ENCODE results near the gene C1orf174. TPM values are rescaled to one million over a fixed set of nuclear protein-coding genes. Genes with fewer than 3 reads are reported as not detected.

The C1orf174 gene
- total RNA-seq, 1 experiment from 2014 or later: 41.2 TPM

DNA sequence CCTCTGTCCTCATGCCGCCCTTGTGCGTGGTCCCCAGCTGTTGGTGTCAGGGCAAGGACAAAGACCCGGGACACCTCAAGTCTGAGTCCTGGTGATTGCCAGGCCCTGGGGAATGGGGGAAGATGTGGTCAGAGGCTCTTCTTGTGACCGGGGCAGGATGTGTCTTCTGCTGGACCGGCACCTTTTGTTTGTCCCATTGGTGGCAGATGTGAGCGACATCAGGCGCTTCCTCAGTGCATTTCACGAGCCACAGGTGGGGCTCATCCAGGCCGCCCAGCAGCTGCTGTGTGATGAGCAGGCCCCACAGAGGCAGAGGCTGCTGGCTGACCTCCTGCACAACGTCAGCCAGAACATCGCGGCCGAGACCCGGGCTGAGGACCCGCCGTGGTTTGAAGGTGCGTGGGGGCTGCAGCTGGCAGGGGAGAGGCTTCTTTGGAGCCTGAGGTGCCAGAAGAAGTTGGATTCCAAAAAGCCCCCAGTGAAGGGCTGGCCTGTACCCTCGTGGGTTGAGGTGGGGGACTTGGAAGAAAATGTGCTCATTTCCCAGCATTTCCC lies 34.4 kb downstream of the C1orf174 start:
- ChIA-PET CTCF (interaction anchor here (0.6 kb wide), 1 partner anchor 242 kb away, joined by 5 read pairs; no protein-coding TSS in a partner anchor), POLR2A (no interaction called here)
- no peaks in the 10 kb centered on the region for H3K4me1 ChIP-seq (ENCODE audit: control insufficient read depth, insufficient read depth, low read length)
- H3K9me3 ChIP-seq (ENCODE audit: control insufficient read depth, insufficient read depth, low read depth, low read length): no peaks in the 10 kb centered on the region
- BruUV-seq (replicated peaks): no TSS peak
- no peaks in the 10 kb centered on the region for H3K27me3 ChIP-seq (ENCODE audit: control insufficient read depth, insufficient read depth, low read length)
- no peak for TF ChIP-seq POLR2AphosphoS5 (IDR thresholded peaks at IDR 0.05; ENCODE audit: low read depth, low read length)
- TF ChIP-seq, protein P1, sequence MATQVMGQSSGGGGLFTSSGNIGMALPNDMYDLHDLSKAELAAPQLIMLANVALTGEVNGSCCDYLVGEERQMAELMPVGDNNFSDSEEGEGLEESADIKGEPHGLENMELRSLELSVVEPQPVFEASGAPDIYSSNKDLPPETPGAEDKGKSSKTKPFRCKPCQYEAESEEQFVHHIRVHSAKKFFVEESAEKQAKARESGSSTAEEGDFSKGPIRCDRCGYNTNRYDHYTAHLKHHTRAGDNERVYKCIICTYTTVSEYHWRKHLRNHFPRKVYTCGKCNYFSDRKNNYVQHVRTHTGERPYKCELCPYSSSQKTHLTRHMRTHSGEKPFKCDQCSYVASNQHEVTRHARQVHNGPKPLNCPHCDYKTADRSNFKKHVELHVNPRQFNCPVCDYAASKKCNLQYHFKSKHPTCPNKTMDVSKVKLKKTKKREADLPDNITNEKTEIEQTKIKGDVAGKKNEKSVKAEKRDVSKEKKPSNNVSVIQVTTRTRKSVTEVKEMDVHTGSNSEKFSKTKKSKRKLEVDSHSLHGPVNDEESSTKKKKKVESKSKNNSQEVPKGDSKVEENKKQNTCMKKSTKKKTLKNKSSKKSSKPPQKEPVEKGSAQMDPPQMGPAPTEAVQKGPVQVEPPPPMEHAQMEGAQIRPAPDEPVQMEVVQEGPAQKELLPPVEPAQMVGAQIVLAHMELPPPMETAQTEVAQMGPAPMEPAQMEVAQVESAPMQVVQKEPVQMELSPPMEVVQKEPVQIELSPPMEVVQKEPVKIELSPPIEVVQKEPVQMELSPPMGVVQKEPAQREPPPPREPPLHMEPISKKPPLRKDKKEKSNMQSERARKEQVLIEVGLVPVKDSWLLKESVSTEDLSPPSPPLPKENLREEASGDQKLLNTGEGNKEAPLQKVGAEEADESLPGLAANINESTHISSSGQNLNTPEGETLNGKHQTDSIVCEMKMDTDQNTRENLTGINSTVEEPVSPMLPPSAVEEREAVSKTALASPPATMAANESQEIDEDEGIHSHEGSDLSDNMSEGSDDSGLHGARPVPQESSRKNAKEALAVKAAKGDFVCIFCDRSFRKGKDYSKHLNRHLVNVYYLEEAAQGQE (IDR thresholded peaks at IDR 0.05; ENCODE audit: insufficient read depth in 1 of 2, low read depth in 2 of 2, low read length in 1 of 2): no peak
- TF ChIP-seq SIN3A (IDR thresholded peaks at IDR 0.05; ENCODE audit: borderline replicate concordance, insufficient read depth, low read depth, low read length): no peak
- no peak for TF ChIP-seq TCF7L2 (IDR thresholded peaks at IDR 0.05; ENCODE audit: low read depth, low read length)
- TF ChIP-seq, protein P2, sequence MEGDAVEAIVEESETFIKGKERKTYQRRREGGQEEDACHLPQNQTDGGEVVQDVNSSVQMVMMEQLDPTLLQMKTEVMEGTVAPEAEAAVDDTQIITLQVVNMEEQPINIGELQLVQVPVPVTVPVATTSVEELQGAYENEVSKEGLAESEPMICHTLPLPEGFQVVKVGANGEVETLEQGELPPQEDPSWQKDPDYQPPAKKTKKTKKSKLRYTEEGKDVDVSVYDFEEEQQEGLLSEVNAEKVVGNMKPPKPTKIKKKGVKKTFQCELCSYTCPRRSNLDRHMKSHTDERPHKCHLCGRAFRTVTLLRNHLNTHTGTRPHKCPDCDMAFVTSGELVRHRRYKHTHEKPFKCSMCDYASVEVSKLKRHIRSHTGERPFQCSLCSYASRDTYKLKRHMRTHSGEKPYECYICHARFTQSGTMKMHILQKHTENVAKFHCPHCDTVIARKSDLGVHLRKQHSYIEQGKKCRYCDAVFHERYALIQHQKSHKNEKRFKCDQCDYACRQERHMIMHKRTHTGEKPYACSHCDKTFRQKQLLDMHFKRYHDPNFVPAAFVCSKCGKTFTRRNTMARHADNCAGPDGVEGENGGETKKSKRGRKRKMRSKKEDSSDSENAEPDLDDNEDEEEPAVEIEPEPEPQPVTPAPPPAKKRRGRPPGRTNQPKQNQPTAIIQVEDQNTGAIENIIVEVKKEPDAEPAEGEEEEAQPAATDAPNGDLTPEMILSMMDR (IDR thresholded peaks at IDR 0.05): no peak
- no peaks in the 10 kb centered on the region for H3K36me3 ChIP-seq (ENCODE audit: control insufficient read depth, insufficient read depth, low read length)
- in situ Hi-C loops (cut with HindIII; ENCODE audit: low pct_unique_long_range_greater_than_20kb, low sequenced_read_pairs): no loop called here
- ATAC-seq (no peak), DNase-seq (ENCODE audit: low read depth, low spot score) (no peak)
- no peak overlapping the region for H3K27ac ChIP-seq (ENCODE audit: low read length)
- intact Hi-C loops (cut with micrococcal nuclease; ENCODE audit: unreplicated experiment): no loop called here
- H3K4me3 ChIP-seq (ENCODE audit: low read depth in 2 of 2, low read length in 2 of 2): no peak overlapping the region

DNA sequence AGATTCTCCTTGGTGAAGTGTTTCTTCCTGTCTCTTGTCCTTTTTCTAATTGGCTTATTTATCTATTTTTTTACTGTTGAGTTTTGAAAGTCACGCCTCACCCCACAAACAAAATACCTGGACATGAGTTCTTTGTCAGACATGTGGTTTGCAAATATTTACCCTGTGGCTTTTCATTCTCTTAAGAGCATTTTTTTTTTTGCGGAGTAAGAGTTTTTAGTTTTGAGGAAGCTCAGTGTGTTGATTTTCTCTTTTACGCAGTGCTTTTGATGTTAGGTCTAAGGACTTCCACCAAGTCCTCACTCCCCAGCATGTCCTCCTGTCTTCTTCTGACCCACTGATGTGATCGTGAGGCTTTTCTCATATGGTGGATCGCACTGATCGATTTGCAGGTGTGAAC lies 35.2 kb downstream of the C1orf174 start:
- Histone ChIP-seq H3K4me3 (ENCODE audit: low read depth in 2 of 2, low read length in 2 of 2) (no peak overlapping the region), H3K9me3 (ENCODE audit: control insufficient read depth, insufficient read depth, low read depth, low read length) (no peaks in the 10 kb centered on the region), H3K4me1 (ENCODE audit: control insufficient read depth, insufficient read depth, low read length) (no peaks in the 10 kb centered on the region), H3K27ac (ENCODE audit: low read length) (no peak overlapping the region), H3K27me3 (ENCODE audit: control insufficient read depth, insufficient read depth, low read length) (no peaks in the 10 kb centered on the region), H3K36me3 (ENCODE audit: control insufficient read depth, insufficient read depth, low read length) (no peaks in the 10 kb centered on the region)
- POLR2A ChIA-PET: no interaction called here
- no peak for ATAC-seq
- in situ Hi-C loops (cut with HindIII; ENCODE audit: low pct_unique_long_range_greater_than_20kb, low sequenced_read_pairs): no loop called here
- intact Hi-C loops (cut with micrococcal nuclease; ENCODE audit: unreplicated experiment): no loop called here
- TF ChIP-seq TCF7L2 (IDR thresholded peaks at IDR 0.05; ENCODE audit: low read depth, low read length) (no peak), SIN3A (IDR thresholded peaks at IDR 0.05; ENCODE audit: borderline replicate concordance, insufficient read depth, low read depth, low read length) (no peak)
- TF ChIP-seq, protein P2 (IDR thresholded peaks at IDR 0.05): no peak
- TF ChIP-seq, protein P1 (IDR thresholded peaks at IDR 0.05; ENCODE audit: insufficient read depth in 1 of 2, low read depth in 2 of 2, low read length in 1 of 2): no peak
- no peak for DNase-seq (ENCODE audit: low read depth, low spot score)
- CTCF ChIA-PET: interaction anchor here (0.6 kb wide), 1 partner anchor 241 kb away, joined by 5 read pairs; no protein-coding TSS in a partner anchor
- no TSS peak for BruUV-seq (replicated peaks)

All from Panc1 (cell line).